Left forelimb (tissue), 1 donor: Measurements from ENCODE around the gene NAA30.

Experiments
- DNase-seq: peaks from one replicate; pipeline ENCODE4 v3.0.0-alpha.2; 2018; ENCODE audit warnings: low spot score

The NAA30 gene

DNA sequence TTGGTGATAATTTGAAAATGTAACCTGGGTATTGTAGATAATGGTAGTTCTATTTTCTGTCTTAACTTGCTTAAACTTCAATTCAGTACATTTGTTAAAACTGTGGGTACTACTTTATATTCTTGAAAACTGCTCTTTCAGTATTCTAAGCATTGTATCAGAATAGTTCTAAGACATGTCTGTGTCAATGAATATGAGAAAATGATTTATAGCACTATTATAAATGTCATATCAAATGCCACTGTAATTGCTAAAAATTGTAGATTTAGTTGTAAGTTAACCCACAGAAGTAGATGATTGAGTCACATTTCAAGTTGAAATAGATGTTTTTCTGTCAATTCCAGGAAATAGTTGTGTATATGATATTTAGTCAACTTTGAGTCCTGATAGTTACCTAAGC is 2.4 kb downstream of the NAA30 start:
- DNase-seq: no peak

DNA sequence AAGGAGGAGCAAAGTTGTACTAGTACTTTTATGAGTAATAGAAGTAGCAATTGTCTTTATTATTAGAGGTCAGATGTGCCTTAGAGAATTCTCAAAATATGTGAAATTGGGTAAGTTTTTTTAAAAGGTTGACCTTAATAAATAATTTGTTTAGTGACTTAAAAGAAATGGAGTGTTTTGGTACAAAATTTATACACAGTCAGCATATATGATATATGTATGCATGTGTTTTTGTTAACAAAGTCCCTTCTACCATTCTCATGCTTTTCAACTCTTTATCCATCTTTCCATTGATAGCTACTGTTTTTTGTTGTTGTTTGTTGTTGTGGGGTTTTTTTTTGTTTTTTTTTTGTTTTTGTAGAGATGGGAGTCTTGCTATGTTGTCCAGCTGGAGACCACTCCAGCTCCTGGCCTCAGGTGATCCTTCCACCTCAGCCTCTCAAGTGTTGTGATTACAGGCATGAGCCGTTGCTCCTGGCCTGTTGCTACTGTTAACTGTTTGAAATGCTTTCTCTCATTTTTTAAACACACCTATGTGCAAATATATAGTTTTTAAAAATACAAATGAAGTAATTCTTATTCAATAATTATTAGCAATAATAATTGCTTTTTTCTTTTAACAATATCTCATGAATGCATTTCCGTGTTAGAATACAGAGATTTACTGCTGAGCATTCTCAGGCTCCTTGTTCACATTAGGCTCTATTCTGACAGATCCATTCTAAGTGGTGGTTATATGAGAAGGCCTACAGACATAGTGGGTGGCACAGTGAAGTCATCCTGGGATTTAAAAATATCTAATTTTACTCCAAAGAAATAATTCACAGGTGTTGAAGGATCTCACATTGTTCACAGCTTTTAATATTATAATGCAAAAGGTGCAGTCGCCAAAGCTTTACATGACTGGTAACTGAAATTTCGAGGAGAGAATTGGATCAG is 10.4 kb downstream of the NAA30 start:
- DNase-seq: no peak

DNA sequence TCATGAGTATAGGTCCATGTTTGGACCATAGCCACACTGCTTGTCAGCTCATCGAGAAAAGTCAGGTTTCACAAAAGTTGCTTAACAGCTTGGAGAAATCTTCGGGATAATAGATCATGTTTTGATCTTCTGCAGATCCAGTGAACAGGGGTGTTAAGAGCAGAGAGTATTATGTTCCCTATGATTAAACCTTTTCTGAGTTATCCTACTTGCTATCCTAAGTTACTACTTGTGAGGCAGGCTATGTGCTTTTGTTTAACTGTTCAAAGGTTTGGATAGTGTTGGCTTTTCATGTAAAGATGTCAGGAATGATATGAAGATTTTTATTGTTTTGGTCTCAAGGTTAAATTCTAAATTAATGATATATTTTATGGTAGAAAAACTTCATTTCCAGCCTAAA is 11.1 kb downstream of the NAA30 start:
- no peak for DNase-seq

DNA sequence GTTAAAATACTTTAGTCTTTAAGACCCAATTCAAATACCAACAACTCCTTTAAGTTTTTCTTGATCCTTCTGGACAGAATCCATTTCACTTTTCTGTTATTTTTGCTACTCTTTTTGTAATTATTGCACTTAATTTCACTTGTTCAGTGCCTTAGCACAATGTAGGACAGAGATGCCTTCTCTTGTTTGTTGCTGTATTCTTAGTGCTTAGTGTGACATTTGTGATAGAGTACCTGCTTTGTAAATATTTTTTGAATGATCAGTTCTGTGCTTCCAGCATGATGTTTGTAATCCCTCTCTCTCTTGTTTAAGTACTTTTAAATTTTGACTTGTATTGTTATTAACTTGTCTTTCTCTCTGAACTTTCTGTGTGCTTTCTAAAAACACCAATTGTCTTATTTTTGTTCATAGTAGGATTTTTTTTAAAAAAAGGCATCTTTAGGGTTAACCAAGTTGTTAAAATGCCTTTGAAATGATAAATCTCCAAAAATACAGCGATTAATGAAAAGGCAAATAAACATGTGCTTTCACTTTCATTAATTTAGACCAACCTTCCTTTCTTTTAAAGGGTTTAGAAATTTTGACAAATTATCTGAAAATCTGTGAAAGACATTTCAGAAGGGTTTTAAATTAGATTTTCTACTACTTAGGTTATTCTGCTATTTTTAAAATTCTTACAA is 11.9 kb downstream of the NAA30 start:
- no peak for DNase-seq

DNA sequence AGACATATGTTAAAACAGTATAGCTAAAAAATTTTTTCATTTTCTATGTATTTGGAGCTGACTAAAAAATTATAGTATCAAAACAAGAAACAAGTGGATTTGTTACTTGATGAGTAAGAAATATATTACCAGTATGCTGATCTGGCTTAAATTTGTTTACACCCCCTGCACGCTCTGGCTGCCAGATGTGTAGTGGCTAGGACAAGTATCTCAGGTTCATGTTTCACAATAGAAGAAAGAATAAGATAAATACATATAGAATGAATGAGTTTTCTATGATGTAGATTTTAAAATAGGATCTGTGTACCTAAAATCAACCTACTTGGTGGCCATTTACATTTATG is 13.1 kb downstream of the NAA30 start:
- no peak for DNase-seq

DNA sequence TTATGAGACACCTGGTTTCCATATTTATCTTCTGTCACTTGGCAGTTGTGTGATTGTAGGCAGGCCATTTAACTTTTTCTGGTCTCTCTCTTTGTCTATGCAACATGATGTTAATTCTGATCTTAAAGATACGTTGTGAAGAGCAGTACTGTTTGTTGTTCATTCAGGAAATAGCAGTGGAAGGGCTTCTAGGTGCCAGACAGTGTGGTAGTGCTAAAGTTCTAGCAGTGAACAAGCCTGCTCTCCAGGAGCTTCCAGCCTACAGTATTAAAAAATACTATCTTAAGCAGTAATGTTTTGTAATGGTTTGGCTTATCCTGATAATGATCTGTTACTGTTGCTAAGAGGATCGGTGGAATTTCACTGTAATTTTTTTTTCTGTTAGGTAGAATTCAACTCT is 15.2 kb downstream of the NAA30 start:
- DNase-seq: no peak

DNA sequence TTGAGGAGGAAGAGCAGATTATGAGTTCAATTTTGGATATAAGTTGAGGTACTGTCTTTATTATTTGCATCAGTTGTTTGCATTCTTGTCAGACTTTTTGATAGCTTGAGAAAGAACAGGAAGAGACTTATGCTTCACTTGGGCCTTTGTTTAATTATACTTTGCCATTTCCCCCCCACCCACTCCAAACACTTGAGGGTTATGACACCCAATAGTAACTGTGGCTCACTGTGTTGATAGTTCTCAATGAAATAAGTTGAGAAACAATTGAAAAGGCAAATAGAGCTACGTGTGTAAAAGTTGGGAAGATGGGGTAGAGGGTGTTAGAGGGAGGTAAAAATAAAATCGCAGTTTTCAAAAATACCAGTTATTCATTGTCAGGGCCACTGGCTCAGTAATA is 17.7 kb downstream of the NAA30 start:
- DNase-seq: no peak

DNA sequence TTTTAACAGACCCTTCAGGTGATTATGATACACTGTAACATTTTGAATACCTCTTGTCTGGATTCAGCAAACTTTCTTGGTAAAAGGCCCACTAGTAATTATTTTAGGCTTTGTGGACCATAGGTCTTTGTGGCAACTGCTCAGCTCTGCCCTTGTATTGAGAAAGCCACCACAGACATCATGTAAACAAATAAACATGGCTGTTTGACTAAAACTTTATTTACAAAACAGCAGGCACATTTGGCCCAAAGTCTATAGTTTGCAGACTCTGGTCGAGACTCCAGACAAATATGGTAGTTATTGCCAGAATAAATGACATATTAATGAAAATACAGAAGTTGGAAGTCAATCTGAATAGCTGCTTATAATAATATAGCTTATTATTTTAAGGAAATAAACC is 18.2 kb downstream of the NAA30 start:
- DNase-seq: no peak

DNA sequence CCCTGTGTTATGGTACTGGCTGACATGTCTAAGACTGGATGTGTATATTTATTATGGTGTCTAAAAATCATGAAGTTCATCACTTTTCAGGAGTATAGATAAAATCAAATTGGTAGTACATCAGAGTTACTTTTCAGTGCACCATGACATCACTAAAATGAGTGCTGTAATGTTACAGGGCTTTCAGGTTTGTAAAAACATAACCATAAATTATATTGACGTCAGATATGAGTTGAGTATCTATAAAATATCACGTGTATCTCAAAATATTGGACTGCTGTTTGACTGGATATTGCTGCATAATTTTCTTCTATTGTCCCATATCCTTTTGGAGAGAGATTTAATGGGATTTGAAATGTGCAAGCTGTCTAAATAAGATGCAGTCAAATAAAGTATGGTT is 22.0 kb downstream of the NAA30 start:
- no peak for DNase-seq

DNA sequence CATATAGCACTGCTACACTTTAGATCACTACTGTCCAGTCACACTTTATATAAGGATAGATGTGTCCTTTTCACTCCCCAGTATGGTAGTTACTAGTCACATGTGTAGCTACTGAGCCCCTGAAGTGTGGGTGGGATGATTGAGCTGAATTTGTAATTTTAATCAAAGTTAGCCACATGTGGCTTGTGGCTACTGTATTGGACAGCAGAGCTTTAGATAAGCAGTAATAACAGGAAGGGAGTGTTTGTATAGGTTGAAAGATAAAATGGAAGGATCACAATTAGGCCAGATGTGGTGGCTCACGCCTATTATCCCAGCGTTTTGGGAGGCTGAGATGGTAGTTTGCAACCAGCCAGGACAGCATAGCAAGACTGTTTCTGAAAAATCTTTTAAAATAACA is 23.5 kb downstream of the NAA30 start:
- DNase-seq: no peak

DNA sequence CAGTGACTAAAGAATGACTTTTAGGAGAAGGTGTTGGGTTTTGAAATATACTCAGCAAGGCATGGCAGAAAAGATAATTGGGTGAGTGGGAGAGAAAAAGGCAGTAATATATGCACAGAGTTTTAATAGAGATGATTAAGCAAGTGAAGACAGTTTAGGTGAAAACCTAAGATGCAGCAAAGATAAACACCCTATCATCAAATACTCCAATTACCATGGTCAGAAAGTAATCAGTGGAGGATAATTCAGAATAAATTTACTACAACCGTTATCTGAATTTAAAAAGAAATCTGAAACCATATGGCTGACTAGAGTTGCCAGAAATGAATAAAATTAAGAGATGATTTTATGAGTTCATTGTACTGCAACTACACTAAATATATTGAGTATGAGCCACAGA is 26.8 kb downstream of the NAA30 start:
- no peak for DNase-seq

DNA sequence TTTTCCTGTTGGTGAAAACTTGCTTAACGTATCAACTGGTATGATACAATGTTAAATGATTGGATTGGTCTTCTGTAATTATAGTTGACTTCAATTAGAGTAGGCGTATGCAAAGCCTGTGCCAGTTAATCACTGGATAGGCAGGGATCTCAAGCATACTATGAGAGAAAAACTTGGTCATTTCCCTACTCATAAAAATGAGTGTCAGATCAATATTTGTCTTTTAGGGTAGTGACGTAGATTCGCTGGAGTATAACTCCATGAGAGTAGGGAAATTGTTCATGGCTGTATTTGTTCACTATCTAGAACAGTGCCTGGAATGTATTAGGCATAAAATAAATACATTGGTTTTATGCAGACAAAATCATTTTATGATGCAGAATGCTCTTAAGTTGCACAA is 28.6 kb downstream of the NAA30 start:
- DNase-seq: no peak

DNA sequence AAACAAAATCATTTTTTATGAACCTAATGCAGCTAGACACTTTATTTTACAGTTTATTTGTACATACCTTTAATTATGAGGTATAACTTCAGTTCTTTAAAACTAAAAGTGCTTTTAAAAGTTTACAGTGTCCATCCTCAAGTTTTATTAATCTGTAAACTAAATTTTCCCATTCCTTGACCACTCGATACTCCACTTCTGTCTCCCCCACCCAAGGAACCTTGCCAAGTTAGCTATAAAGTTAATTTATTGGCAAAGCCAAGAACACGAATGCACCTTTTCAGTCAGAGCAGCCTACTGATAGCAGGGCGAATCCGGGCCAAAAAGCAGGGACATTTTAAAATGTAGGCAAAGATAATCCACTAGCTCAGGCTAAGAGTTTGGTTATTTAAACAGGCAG is 29.6 kb downstream of the NAA30 start:
- no peak for DNase-seq

DNA sequence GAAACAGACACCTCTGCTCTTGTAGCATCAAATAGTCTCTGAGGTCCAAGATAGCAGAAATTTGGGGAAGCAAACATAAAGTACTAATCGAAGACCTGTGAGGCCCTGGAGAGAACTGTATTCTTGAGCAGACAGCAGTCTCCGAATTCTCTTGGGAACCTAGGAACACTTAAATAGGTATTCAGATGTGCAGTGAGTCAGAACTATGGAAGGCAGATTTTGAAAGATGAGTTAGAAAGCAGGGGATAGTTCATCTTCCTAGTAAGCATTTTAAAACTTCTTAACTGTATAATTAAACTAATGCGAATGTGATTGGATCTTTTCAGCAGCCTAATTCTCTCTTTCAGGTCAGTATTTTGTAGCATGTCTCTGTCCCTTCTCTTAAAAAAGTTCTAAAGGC is 30.6 kb downstream of the NAA30 start:
- no peak for DNase-seq

DNA sequence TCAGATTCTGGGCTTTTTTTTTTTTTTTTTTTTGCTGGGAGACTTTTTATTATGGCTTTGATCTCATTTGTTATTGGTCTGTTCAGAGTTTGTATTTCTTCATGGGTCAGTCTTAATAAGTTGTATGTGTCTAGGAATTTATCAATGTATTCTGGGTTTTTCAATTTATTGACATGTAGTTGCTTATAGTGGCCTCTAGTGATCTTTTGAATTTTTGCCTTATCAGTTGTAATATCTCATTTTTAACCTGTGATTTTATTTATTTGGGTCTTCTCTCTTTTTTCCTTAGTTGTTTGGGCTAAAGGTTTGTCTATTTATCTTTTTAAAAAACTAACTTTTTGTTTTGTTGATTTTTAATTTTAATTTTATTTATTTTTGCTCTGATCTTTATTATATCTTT is 45.5 kb downstream of the NAA30 start:
- no peak for DNase-seq

DNA sequence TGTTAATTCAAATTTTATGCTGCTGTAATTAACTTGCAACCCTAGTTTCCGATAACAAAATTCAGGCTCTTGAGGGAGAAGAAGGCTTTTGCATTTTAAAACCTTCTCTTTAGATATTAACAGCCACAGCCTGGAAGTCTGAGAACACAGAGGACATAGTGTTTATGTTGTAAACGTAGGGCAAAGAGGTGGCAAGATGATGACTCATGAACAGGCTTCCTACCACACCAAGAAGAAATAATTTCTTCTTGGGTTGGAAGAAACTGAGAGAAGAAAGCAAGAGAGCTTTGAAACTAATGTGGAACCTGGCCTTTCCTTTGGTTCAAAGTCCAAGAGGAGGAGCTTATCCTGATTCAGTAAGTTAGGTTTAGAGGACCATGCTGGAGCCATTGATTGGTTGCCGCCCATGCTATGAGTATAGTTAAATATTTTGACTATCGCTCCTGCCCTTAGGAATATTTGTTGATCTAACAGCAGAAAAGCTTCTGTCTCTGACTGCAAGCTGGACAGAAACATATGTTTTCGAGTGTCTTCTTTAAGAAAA is 71.5 kb downstream of the NAA30 start:
- no peak for DNase-seq

DNA sequence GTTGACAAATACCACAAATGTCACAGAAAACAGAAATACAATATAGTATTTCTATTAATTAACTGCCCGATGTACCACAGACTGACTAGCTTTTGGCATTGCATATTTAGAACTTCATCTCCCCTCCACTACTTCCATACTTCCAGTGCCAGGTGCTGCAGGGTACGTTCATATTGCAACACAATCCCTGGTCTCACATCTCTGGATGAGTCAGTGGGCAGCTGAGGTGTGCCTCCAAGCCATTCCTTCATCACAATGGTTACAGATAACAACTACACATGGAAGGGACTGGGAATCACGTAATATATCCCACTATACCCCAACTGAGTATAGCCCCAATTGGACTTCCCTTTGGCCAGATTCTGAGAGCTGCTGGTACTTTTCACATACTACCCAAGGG is 72.2 kb downstream of the NAA30 start:
- DNase-seq: no peak

DNA sequence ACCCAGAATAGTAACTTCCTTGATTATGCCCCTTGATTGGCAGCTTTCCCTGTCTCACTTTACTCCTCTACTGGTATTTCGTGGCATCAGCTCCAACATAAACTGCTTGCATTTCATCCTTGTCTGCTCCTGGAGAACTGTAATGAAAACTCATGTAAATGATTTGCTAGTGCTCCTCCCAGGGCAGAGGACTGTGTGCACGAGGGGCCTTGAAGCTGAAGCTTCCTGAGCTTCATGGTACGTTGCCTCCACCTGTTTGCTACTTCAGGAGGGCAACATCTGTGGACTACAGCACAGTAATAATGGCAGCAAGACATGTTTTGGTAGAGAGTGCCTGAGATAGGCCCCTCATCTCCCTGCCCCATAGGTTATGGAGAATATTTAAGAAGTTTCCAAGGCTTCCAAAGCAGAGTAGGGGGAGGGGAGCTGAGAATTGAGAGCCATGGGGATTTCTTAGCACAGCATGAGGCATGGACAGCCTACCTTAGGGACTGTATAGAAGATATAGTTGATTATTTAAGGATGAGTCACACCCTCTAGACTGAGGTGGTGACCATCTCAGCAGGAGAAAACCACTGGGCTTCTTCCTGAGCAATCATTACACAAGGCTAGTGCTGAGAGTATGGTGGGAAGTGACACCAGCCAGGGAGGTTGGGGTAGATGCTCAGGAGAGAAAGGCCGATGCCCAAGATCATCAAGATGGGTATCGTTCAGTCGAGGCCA is 73.8 kb downstream of the NAA30 start:
- no peak for DNase-seq
